Activated T-helper 17 cell treated with anti-CD3 and anti-CD28 coated beads, Interleukin-2, amount 50 U/mL, for 72 hours (primary cell): ENCODE data around the gene AGBL4. TPM values are rescaled to one million over a fixed set of nuclear protein-coding genes. Genes with fewer than 3 reads are reported as not detected.
"Not testable (repeated sequence)": the region's sequence is repeated elsewhere in the genome, so short reads cannot be mapped to it uniquely, and the experiment has no call there.

ENCODE experiments used
- ATAC-seq: fragments of 150-1000 bp; cut with Tn5 transposase; replicated peaks from 2 replicates; pipeline ENCODE4 v1.10.0; 2021; ENCODE audit warnings: mild to moderate bottlenecking, moderate library complexity
- H3K27ac Mint-ChIP-seq: one replicate; pipeline ENCODE4 v1.8.0; 2022; ENCODE audit warnings: mixed read lengths
- H3K27me3 Mint-ChIP-seq: one replicate; pipeline ENCODE4 v1.8.0; 2022; ENCODE audit warnings: mixed read lengths
- H3K36me3 Mint-ChIP-seq: one replicate; pipeline ENCODE4 v1.8.0; 2022; ENCODE audit warnings: low read depth, mild to moderate bottlenecking, mixed read lengths
- H3K4me1 Mint-ChIP-seq: one replicate; pipeline ENCODE4 v1.8.0; 2022; ENCODE audit warnings: mixed read lengths
- H3K4me3 Mint-ChIP-seq: one replicate; pipeline ENCODE4 v1.8.0; 2022; ENCODE audit warnings: mild to moderate bottlenecking, mixed read lengths
- H3K9me3 Mint-ChIP-seq: one replicate; pipeline ENCODE4 v1.8.0; 2022; ENCODE audit warnings: mixed read lengths
- total RNA-seq, 2 donors: library from RNA; stranded (reverse); gene quantifications; one replicate each; pipeline ENCODE4 v1.2.3, GENCODE V29; 2022

The AGBL4 gene
- total RNA-seq, 2 donors from 2014 or later: not detected

- no peak overlapping the region for H3K27ac Mint-ChIP-seq
- H3K4me1 Mint-ChIP-seq: no peaks in the 10 kb centered on the region
- peaks cover 14% of the 10 kb centered on the region for H3K27me3 Mint-ChIP-seq
- H3K9me3 Mint-ChIP-seq: no peaks in the 10 kb centered on the region
- H3K36me3 Mint-ChIP-seq: no peaks in the 10 kb centered on the region
- H3K4me3 Mint-ChIP-seq: no peak overlapping the region
- ATAC-seq: no peak
Observed at GRCh38 chr1:48547561-48548220, 1476.1 kb downstream of the AGBL4 start.

GRCh38 chr1:48543854-48544253 lies 1479.9 kb downstream of the AGBL4 start:
- H3K4me3 Mint-ChIP-seq: no peak overlapping the region
- no peak for ATAC-seq
- no peaks in the 10 kb centered on the region for H3K4me1 Mint-ChIP-seq
- no peaks in the 10 kb centered on the region for H3K9me3 Mint-ChIP-seq
- no peaks in the 10 kb centered on the region for H3K36me3 Mint-ChIP-seq
- H3K27me3 Mint-ChIP-seq: peaks cover 21% of the 10 kb centered on the region
- H3K27ac Mint-ChIP-seq: no peak overlapping the region

- H3K4me3 Mint-ChIP-seq: no peak overlapping the region
- no peak for ATAC-seq
- H3K27ac Mint-ChIP-seq: no peak overlapping the region
- H3K4me1 Mint-ChIP-seq: no peaks in the 10 kb centered on the region
- H3K36me3 Mint-ChIP-seq: no peaks in the 10 kb centered on the region
- H3K9me3 Mint-ChIP-seq: no peaks in the 10 kb centered on the region
- peaks cover 27% of the 10 kb centered on the region for H3K27me3 Mint-ChIP-seq
Observed at GRCh38 chr1:48540587-48540986, 1483.2 kb downstream of the AGBL4 start.

- Mint-ChIP-seq H3K27me3 (peaks cover 37% of the 10 kb centered on the region), H3K4me3 (no peak overlapping the region), H3K4me1 (no peaks in the 10 kb centered on the region)
Observed at GRCh38 chr1:48536477-48536876, 1487.3 kb downstream of the AGBL4 start.

GRCh38 chr1:48532976-48533375 lies 1490.8 kb downstream of the AGBL4 start:
- Mint-ChIP-seq H3K27me3 (peaks cover 25% of the 10 kb centered on the region), H3K9me3 (no peaks in the 10 kb centered on the region), H3K4me3 (no peak overlapping the region), H3K36me3 (no peaks in the 10 kb centered on the region), H3K27ac (no peak overlapping the region), H3K4me1 (no peaks in the 10 kb centered on the region)
- no peak for ATAC-seq

More at GRCh38 chr1:48536477-48536876, 1487.3 kb downstream of the AGBL4 start:
- Mint-ChIP-seq H3K36me3 (no peaks in the 10 kb centered on the region), H3K9me3 (no peaks in the 10 kb centered on the region), H3K27ac (no peak overlapping the region)
- no peak for ATAC-seq

- no peaks in the 10 kb centered on the region for H3K4me1 Mint-ChIP-seq
- no peak overlapping the region for H3K27ac Mint-ChIP-seq
- H3K36me3 Mint-ChIP-seq: no peaks in the 10 kb centered on the region
- no peak overlapping the region for H3K4me3 Mint-ChIP-seq
- no peaks in the 10 kb centered on the region for H3K9me3 Mint-ChIP-seq
- H3K27me3 Mint-ChIP-seq: peaks cover 29% of the 10 kb centered on the region
- ATAC-seq: peak; percentile 21
Observed at GRCh38 chr1:48530727-48531351, 1492.9 kb downstream of the AGBL4 start.

- peaks cover 16% of the 10 kb centered on the region for H3K27me3 Mint-ChIP-seq
- no peak overlapping the region for H3K4me3 Mint-ChIP-seq
- no peak for ATAC-seq
- no peaks in the 10 kb centered on the region for H3K9me3 Mint-ChIP-seq
- H3K4me1 Mint-ChIP-seq: no peaks in the 10 kb centered on the region
- H3K36me3 Mint-ChIP-seq: no peaks in the 10 kb centered on the region
- H3K27ac Mint-ChIP-seq: no peak overlapping the region
Observed at GRCh38 chr1:48527051-48527450, 1496.7 kb downstream of the AGBL4 start.

- no peaks in the 10 kb centered on the region for H3K36me3 Mint-ChIP-seq
- H3K4me3 Mint-ChIP-seq: no peak overlapping the region
- ATAC-seq: no peak
- H3K9me3 Mint-ChIP-seq: no peaks in the 10 kb centered on the region
- no peaks in the 10 kb centered on the region for H3K4me1 Mint-ChIP-seq
- H3K27me3 Mint-ChIP-seq: peaks cover 20% of the 10 kb centered on the region
- no peak overlapping the region for H3K27ac Mint-ChIP-seq
Observed at GRCh38 chr1:48526008-48526710, 1497.6 kb downstream of the AGBL4 start.

- ATAC-seq: no peak
- no peaks in the 10 kb centered on the region for H3K36me3 Mint-ChIP-seq
- no peaks in the 10 kb centered on the region for H3K9me3 Mint-ChIP-seq
- no peak overlapping the region for H3K4me3 Mint-ChIP-seq
- no peaks in the 10 kb centered on the region for H3K4me1 Mint-ChIP-seq
- peaks cover 24% of the 10 kb centered on the region for H3K27me3 Mint-ChIP-seq
- H3K27ac Mint-ChIP-seq: no peak overlapping the region
Observed at GRCh38 chr1:48524892-48525467, 1498.8 kb downstream of the AGBL4 start.

GRCh38 chr1:48523558-48523957 lies 1500.2 kb downstream of the AGBL4 start:
- H3K27ac Mint-ChIP-seq: no peak overlapping the region
- H3K4me3 Mint-ChIP-seq: no peak overlapping the region
- H3K36me3 Mint-ChIP-seq: no peaks in the 10 kb centered on the region
- peaks cover 35% of the 10 kb centered on the region for H3K27me3 Mint-ChIP-seq
- no peaks in the 10 kb centered on the region for H3K4me1 Mint-ChIP-seq
- H3K9me3 Mint-ChIP-seq: no peaks in the 10 kb centered on the region
- ATAC-seq: no peak

GRCh38 chr1:48519896-48520295 lies 1503.9 kb downstream of the AGBL4 start:
- H3K4me1 Mint-ChIP-seq, H3K36me3 Mint-ChIP-seq, H3K27ac Mint-ChIP-seq, H3K9me3 Mint-ChIP-seq, H3K4me3 Mint-ChIP-seq, ATAC-seq: not testable (repeated sequence)
- peaks cover 26% of the 10 kb centered on the region for H3K27me3 Mint-ChIP-seq

- no peaks in the 10 kb centered on the region for H3K36me3 Mint-ChIP-seq
- peaks cover 8% of the 10 kb centered on the region for H3K27me3 Mint-ChIP-seq
- ATAC-seq: no peak
- H3K9me3 Mint-ChIP-seq: no peaks in the 10 kb centered on the region
- no peak overlapping the region for H3K4me3 Mint-ChIP-seq
- H3K27ac Mint-ChIP-seq: no peak overlapping the region
- no peaks in the 10 kb centered on the region for H3K4me1 Mint-ChIP-seq
Observed at GRCh38 chr1:48506870-48507269, 1516.9 kb downstream of the AGBL4 start.

- Mint-ChIP-seq H3K4me1 (no peaks in the 10 kb centered on the region), H3K27ac (no peak overlapping the region), H3K4me3 (no peak overlapping the region), H3K36me3 (no peaks in the 10 kb centered on the region), H3K27me3 (no peaks in the 10 kb centered on the region), H3K9me3 (no peaks in the 10 kb centered on the region)
- no peak for ATAC-seq
Observed at GRCh38 chr1:48500541-48501450, 1523.0 kb downstream of the AGBL4 start.

- ATAC-seq: no peak
- no peaks in the 10 kb centered on the region for H3K9me3 Mint-ChIP-seq
- no peak overlapping the region for H3K4me3 Mint-ChIP-seq
- H3K36me3 Mint-ChIP-seq: no peaks in the 10 kb centered on the region
- H3K27ac Mint-ChIP-seq: no peak overlapping the region
- no peaks in the 10 kb centered on the region for H3K4me1 Mint-ChIP-seq
- no peaks in the 10 kb centered on the region for H3K27me3 Mint-ChIP-seq
Observed at GRCh38 chr1:48499211-48499735, 1524.5 kb downstream of the AGBL4 start.
